Measurements from ENCODE around the gene KRTAP9-7.

DNA sequence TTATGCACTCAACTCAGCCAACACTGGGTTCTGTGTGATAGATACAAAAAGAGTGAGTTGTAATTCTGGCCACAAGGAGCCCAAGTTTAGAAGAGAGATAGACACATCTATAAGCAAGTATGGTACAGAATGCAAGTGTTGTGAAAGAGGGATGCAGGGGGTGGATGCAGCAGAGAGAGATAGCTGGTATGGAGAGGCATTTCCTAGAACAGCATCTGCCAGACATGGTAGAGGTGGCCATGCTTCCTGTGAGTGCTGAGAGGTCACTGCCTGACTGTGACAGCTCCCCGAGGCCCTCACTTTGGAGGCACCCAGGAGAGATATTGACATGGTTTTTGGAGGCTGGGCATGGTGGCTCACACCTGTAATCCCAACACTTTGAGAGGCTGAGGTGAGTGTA lies 35.6 kb downstream of the KRTAP9-7 start:
- TF ChIP-seq, protein P1, sequence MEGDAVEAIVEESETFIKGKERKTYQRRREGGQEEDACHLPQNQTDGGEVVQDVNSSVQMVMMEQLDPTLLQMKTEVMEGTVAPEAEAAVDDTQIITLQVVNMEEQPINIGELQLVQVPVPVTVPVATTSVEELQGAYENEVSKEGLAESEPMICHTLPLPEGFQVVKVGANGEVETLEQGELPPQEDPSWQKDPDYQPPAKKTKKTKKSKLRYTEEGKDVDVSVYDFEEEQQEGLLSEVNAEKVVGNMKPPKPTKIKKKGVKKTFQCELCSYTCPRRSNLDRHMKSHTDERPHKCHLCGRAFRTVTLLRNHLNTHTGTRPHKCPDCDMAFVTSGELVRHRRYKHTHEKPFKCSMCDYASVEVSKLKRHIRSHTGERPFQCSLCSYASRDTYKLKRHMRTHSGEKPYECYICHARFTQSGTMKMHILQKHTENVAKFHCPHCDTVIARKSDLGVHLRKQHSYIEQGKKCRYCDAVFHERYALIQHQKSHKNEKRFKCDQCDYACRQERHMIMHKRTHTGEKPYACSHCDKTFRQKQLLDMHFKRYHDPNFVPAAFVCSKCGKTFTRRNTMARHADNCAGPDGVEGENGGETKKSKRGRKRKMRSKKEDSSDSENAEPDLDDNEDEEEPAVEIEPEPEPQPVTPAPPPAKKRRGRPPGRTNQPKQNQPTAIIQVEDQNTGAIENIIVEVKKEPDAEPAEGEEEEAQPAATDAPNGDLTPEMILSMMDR (IDR thresholded peaks at IDR 0.05), result no peak
- TF ChIP-seq POLR2A (IDR thresholded peaks at IDR 0.05) (no peak), EP300 (IDR thresholded peaks at IDR 0.05) (no peak)

Measured in suprapubic skin (tissue), 3 donors.